GM12892 (cell line): ENCODE results near the gene KLF13.

Experiments
- DNase-seq: peaks from one replicate; pipeline ENCODE4 v3.0.0; 2011; ENCODE audit not compliant: insufficient read length
- FAIRE-seq: peaks from 2 replicates; lab custom pipeline; 2011; peaks lifted over from hg19 to GRCh38; lab: Jason Lieb, UNC
- POLR2A ChIP-seq: IDR thresholded peaks from 2 replicates; pipeline ENCODE4 v1.6.1; 2011; ENCODE audit warnings: low read depth, low read length, control low read depth
- POLR2AphosphoS5 ChIP-seq: IDR thresholded peaks from 2 replicates; pipeline ENCODE4 v1.6.1; 2011; ENCODE audit warnings: low read depth, low read length, control low read depth
- TAF1 ChIP-seq: IDR thresholded peaks from 2 replicates; pipeline ENCODE4 v1.6.1; 2011; ENCODE audit warnings: low read depth, mild to moderate bottlenecking, control low read depth, low read length, borderline replicate concordance

Gene KLF13

GRCh38 chr15:31339558-31339895 lies 12.9 kb downstream of the KLF13 start:
- no peak for FAIRE-seq
- DNase-seq, result no peak
- TF ChIP-seq POLR2A, result no peak
- TF ChIP-seq POLR2AphosphoS5, result no peak
- no peak for TF ChIP-seq TAF1

GRCh38 chr15:31340047-31340446 lies 13.4 kb downstream of the KLF13 start:
- FAIRE-seq, result no peak
- no peak for DNase-seq
- no peak for TF ChIP-seq TAF1
- TF ChIP-seq POLR2A, result no peak
- no peak for TF ChIP-seq POLR2AphosphoS5

- DNase-seq (no peak), FAIRE-seq (no peak)
- no peak for TF ChIP-seq POLR2A
- no peak for TF ChIP-seq POLR2AphosphoS5
- no peak for TF ChIP-seq TAF1
These were observed 14.0 kb downstream of the KLF13 start for GRCh38 chr15:31340592-31340991.

DNA sequence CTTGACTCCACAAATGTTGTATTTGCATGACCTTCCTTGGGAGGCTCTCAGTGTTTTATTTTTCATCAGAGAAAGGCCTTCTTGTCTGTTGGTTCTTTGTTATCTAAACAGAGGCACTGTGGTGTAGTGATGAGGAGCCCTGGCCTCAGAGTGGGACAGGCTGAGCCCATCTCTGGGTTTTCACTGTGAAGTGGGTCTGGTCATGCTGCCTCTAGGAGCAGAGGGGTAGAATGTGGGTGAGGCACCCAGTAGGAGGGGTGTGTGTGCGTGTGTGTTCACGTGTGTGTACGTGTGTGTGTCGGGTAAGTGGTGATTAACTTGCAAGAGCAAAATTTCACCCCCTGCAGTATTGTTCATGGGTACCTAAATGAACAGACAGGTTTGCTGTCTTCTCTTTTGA lies 14.4 kb downstream of the KLF13 start:
- FAIRE-seq (no peak), DNase-seq (no peak)
- TF ChIP-seq POLR2AphosphoS5, result no peak
- TF ChIP-seq POLR2A, result no peak
- TF ChIP-seq TAF1, result no peak

- no peak for DNase-seq
- FAIRE-seq, result no peak
- TF ChIP-seq TAF1, result no peak
- no peak for TF ChIP-seq POLR2AphosphoS5
These were observed 15.0 kb downstream of the KLF13 start for GRCh38 chr15:31341496-31342195.

GRCh38 chr15:31342381-31342780 lies 15.7 kb downstream of the KLF13 start:
- FAIRE-seq, result no peak
- no peak for DNase-seq
- no peak for TF ChIP-seq POLR2AphosphoS5
- no peak for TF ChIP-seq TAF1
- TF ChIP-seq POLR2A, result no peak

DNA sequence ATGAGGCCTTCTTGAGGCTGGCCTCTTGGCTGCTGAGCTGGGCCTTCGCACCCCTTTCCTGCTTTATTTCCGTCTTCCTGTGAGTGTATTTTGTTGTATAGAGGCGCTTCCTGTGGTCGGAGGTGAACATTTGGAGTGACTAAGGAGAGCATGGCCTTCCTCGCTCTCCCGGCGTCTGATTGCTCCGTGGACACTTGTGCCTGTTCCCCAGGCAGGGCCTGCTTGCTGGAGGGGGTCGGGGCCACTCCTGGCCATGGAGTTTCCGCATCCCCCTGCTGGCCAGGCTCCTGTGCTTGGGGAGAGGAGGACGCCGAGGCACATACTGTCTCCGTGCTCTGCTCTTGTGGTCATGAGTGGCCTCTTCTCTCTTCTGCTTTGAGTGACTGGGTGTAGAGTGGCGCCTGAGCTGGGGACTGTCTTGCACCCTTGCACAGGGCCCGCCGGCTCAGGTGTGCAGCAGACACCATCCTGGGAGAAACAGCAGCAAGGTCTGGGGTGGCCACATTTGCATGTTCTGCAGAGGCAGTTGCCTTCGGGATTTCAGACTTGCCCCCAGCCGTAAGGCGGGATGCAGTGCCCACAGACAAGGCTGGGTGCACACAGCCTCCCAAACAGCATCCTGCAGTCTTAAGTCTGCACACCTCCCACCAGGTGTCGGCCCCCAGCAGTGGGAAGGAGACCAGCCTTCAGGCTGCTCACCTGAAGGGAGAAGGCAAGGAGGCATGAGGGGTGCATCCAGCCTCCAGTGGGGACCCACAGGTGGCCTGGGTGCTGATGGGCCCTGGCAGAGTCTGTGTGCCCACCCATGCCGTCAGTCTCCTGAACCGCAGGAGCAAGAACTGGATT lies 16.4 kb downstream of the KLF13 start:
- DNase-seq, result no peak
- peak; percentile 14 for FAIRE-seq
- TF ChIP-seq TAF1, result no peak

DNA sequence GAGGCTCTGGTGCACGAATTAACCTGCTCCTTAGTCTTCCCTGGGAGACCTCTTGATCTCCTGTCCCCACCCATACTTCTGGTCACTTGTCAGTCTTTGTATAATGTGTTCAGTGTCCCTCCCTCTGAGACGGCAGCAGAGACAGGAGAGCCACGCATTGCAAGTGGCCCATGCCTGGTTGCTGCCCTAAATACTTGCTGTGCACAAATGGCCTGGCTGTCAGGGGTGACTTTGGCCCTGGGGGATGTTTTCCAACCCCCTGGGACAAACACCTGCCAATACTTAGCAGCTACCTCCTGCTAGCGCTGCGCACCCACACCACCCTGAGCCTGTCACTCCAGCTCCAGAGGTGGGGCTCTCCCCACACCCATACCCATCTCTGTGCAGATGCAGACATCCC lies 17.2 kb downstream of the KLF13 start:
- TF ChIP-seq POLR2A (no peak), TAF1 (no peak), POLR2AphosphoS5 (no peak)
- FAIRE-seq (peak; percentile 67), DNase-seq (no peak)

DNA sequence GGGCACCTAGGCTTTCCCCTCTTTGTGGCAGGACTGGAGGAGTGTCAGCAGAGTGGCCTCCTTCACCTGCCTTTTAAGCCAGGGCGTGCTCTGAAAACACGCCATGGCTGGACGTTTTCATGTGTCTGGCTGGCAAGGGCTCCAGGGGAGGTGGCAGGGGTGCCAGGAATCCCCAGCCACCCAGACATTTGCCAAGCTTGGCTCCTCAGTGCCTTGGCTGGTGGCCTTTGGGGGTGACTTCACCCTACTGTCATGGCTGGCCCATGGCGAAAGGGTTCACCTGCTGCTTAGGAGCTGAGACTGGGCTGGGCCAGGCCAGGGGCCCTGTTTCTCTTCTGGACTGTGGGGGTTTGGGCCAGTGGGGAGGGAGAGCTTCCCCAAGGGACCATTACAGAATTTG lies 17.6 kb downstream of the KLF13 start:
- FAIRE-seq (peak; percentile 58), DNase-seq (no peak)
- TF ChIP-seq POLR2A, result no peak
- TF ChIP-seq TAF1, result no peak
- no peak for TF ChIP-seq POLR2AphosphoS5

DNA sequence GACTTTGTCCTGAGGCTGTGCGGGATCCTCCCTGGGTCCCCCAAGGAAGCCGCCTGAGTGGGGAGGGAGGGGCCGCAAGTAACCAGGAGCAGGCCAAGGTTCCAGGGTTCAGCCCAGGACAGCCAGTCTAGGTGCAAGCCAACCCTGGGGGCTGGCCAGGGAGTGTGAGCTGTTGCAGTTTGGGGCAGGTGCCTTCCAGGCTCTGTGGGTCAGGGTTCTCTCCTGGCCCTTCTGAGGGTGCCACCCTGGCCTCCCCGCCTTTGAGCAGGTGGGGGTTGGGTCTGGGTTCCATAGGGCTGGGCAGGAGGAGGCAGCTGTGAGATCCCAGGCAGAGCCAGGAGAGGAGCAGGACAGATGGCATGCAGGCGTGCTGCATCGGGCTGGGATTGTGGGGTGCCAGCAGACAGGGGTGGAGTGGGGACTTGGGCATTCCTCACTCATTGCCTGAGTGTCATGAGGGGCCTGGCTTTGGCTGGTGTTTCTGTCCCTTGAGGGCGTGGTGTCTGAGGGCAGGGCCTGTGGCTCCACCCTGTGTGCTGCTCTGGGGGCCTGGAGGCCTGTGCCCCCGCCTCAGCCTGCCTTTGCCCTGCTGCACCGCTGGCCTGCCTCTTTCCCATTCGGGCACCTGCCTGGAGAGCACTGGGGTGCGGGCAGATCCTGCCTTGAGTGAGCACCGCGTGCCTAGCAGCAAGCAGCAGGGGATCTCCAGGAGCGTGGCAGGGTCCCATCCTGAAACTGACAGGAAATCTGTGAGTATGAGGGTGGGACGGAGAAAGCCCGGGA lies 18.4 kb downstream of the KLF13 start:
- FAIRE-seq, result no peak
- DNase-seq, result no peak
- TF ChIP-seq TAF1 (no peak), POLR2A (peak; percentile 53; the same call in 1 of the 2 replicates), POLR2AphosphoS5 (peak; percentile 35; the same call in 1 of the 2 replicates)

DNA sequence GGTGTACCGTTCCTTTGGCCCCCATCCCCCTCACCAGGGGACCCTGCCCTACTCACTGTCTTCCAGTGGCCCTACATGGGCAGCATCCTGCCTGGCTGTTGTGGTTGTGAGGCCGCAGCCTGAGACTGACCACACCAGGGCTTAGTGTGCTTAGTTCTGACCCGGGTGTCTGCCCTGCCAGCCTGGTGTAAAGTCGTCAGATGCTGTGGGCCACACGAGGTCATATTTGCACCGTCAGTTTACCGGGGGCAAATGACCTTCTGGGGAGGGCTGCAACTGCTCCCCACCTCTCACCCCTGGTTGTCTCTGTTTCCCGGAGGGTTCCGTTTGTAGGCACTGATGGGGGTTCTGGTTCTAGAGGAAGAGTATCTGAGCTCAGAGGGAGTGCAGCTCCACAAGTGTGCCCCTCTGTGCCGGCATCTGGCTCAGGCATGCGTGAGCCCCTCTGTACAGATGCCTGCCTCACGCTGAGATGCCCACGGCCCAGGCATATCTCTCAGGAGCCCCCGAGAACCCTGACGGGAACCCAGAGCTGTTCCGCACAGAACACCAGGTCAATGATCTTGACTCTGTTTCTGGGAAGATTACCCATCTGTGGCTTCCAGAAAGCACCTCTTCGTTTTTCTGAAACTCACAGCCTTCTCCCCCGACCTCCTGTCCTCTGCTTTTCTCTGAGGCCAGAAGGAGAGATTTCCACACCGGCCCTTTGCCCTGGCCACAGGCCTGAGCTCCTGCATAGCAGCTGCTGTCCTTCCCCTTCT lies 19.2 kb downstream of the KLF13 start:
- peak; percentile 24; the same call in 1 of the 2 replicates for TF ChIP-seq POLR2A
- TF ChIP-seq POLR2AphosphoS5, result no peak
- no peak for DNase-seq

More for the DNA sequence above, 19.2 kb downstream of the KLF13 start:
- no peak for FAIRE-seq
